ENCODE measurements around the gene WDR48. TPM values are rescaled to one million over a fixed set of nuclear protein-coding genes. Genes with fewer than 3 reads are reported as not detected.

The WDR48 gene
- total RNA-seq, 4 donors from 2014 or later = 27.4 to 47.2 (median 38.0) TPM

DNA sequence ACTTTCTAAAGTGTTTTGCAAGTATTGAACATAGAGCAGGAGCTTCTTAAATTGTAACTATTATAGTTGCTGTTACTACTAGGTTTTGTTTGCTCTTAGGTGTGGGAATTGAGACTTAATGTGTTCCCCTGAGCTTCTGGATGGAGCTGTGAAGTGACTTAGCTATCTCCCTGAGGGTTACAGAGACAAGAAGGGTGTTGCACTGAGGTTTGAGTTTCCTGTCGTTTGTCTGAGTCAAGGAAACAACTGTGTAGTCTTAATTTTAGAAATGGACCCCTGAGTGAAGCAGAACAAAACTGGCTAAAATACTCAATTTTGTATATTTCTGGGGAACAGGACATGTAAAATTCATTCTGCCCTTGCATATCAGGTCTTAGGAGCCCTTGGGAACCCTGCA, 76.1 kb downstream of the WDR48 start:
- Histone ChIP-seq H3K27me3 (no peaks in the 10 kb centered on the region), H3K4me3 (no peak overlapping the region), H3K36me3 (peaks cover 0 to 15% of the 10 kb centered on the region in 2 donors), H3K27ac (no peak overlapping the region), H3K9me3 (no peaks in the 10 kb centered on the region), H3K4me1 (peaks cover 0 to 4% (median 0%) of the 10 kb centered on the region in 3 donors)
- 63 to 67% methylated on average over 1 of the region's 1 CpG for WGBS, 2 donors (ENCODE audit: low coverage in 1 of 2)
- ATAC-seq = no peak
- no peak for TF ChIP-seq EP300 (IDR thresholded peaks at IDR 0.05)
- no peak for TF ChIP-seq POLR2A (IDR thresholded peaks at IDR 0.05)
- TF ChIP-seq POLR2AphosphoS5 (IDR thresholded peaks at IDR 0.05) = no peak
- TF ChIP-seq, protein P1, sequence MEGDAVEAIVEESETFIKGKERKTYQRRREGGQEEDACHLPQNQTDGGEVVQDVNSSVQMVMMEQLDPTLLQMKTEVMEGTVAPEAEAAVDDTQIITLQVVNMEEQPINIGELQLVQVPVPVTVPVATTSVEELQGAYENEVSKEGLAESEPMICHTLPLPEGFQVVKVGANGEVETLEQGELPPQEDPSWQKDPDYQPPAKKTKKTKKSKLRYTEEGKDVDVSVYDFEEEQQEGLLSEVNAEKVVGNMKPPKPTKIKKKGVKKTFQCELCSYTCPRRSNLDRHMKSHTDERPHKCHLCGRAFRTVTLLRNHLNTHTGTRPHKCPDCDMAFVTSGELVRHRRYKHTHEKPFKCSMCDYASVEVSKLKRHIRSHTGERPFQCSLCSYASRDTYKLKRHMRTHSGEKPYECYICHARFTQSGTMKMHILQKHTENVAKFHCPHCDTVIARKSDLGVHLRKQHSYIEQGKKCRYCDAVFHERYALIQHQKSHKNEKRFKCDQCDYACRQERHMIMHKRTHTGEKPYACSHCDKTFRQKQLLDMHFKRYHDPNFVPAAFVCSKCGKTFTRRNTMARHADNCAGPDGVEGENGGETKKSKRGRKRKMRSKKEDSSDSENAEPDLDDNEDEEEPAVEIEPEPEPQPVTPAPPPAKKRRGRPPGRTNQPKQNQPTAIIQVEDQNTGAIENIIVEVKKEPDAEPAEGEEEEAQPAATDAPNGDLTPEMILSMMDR (IDR thresholded peaks at IDR 0.05) = no peak

DNA sequence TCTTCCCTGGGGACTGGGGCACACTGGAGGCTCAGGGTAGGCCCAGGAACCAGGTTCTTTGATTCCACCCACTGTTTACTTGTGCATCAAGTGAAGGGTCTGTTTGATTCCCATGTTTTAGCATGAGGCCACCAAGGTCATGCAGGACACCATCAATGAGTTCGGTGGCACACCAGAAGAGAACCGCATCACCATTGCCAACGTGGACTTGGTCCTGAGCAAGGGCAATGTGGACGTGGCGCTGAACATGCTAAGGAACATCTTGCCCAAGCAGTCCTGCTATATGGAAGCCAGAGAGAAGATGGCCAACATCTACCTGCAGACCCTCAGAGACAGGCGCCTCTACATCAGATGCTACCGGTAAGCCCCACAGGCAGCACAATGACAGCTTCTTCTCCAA, 77.1 kb downstream of the WDR48 start:
- no peaks in the 10 kb centered on the region for H3K9me3 ChIP-seq
- ATAC-seq = no peak
- no peaks in the 10 kb centered on the region for H3K27me3 ChIP-seq
- TF ChIP-seq POLR2AphosphoS5 (IDR thresholded peaks at IDR 0.05) (no peak), POLR2A (IDR thresholded peaks at IDR 0.05) (no peak), EP300 (IDR thresholded peaks at IDR 0.05) (no peak)
- TF ChIP-seq, protein P1 (IDR thresholded peaks at IDR 0.05) = no peak
- peaks cover 0 to 26% of the 10 kb centered on the region in 2 donors for H3K36me3 ChIP-seq
- peaks cover 0 to 4% (median 0%) of the 10 kb centered on the region in 3 donors for H3K4me1 ChIP-seq
- WGBS, 2 donors (ENCODE audit: low coverage in 1 of 2) = 67% methylated on average over 1 of the region's 7 CpGs; no CpG with 5 or more reads in 1 of the 2 donors
- H3K4me3 ChIP-seq = no peak overlapping the region
- H3K27ac ChIP-seq = no peak overlapping the region

DNA sequence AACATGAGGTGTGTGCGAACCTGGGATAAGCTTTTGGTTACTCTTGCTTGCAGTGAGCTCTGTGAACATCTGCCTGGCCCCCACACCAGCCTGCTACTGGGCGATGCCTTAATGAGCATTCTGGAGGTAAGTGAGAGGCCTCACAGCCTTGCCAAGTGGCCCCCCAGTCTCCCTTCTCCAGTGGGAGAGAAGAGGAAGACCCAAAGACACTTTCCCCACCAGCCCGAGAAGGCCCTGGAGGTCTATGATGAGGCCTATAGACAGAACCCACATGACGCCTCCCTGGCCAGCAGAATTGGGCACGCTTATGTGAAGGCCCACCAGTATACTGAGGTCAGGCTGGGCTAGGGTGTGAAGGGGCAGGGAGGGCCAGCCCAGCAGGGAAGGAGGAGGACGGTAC, 78.2 kb downstream of the WDR48 start:
- Histone ChIP-seq H3K27ac (no peak overlapping the region), H3K36me3 (peaks cover 0 to 33% of the 10 kb centered on the region in 2 donors), H3K4me3 (no peak overlapping the region), H3K9me3 (no peaks in the 10 kb centered on the region), H3K27me3 (no peaks in the 10 kb centered on the region), H3K4me1 (peaks cover 0 to 4% (median 0%) of the 10 kb centered on the region in 3 donors)
- TF ChIP-seq, protein P1 (IDR thresholded peaks at IDR 0.05) = no peak
- TF ChIP-seq POLR2A (IDR thresholded peaks at IDR 0.05) (no peak), POLR2AphosphoS5 (IDR thresholded peaks at IDR 0.05) (no peak), EP300 (IDR thresholded peaks at IDR 0.05) (no peak)
- ATAC-seq = no peak
- WGBS, 2 donors (ENCODE audit: low coverage in 1 of 2) = 94 to 100% methylated on average over 2 to 5 of the region's 6 CpGs

DNA sequence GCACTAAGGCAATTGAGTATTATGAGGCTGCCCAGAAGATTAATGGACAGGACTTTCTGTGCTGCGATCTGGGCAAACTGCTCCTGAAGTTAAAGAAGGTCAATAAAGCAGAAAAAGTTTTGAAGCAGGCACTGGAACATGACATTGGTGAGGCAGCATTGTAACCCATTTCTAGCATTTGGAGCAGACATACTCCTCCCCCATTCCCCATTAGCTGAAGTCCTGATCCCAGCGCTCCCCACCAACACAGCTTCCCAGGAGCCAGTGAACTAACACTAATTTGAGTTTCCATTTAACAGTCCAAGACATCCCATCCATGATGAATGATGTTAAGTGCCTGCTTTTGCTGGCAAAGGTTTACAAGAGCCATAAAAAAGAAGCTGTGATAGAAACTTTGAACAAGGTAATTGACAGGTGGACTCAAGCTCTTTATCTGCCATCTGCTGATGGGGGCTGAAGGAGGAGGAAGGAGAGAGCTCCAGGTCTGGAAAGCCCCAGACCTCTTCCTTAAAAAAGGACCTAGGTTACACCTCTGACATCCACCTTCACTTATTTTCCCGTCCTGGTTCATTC, 79.0 kb downstream of the WDR48 start:
- Histone ChIP-seq H3K27ac (no peak overlapping the region), H3K4me1 (peaks cover 0 to 4% (median 0%) of the 10 kb centered on the region in 3 donors)

More for the DNA sequence above, 79.0 kb downstream of the WDR48 start:
- no peak for ATAC-seq
- Histone ChIP-seq H3K4me3 (no peak overlapping the region), H3K9me3 (no peaks in the 10 kb centered on the region), H3K27me3 (no peaks in the 10 kb centered on the region), H3K36me3 (peaks cover 0 to 33% of the 10 kb centered on the region in 2 donors)
- TF ChIP-seq POLR2AphosphoS5 (IDR thresholded peaks at IDR 0.05) (no peak), EP300 (IDR thresholded peaks at IDR 0.05) (no peak), POLR2A (IDR thresholded peaks at IDR 0.05) (no peak)
- TF ChIP-seq, protein P1 (IDR thresholded peaks at IDR 0.05) = no peak
- 70 to 83% methylated on average over 3 of the region's 3 CpGs for WGBS, 2 donors (ENCODE audit: low coverage in 1 of 2)
